D721Med (cell line): Measurements from ENCODE around the gene GPR107.

Source experiments
- DNase-seq: peaks from one replicate; pipeline ENCODE4 v3.0.0; 2011; ENCODE audit warnings: low spot score; ENCODE audit not compliant: insufficient read length
- FAIRE-seq: peaks from 2 replicates; lab custom pipeline; 2011; peaks lifted over from hg19 to GRCh38; lab: Jason Lieb, UNC
- TF ChIP-seq, protein P1 (sequence below): IDR thresholded peaks from 2 replicates; pipeline ENCODE4 v1.5.1; 2012; ENCODE audit warnings: mild to moderate bottlenecking, control low read depth; ENCODE audit not compliant: insufficient read depth; ENCODE audit errors: missing control alignments

Gene GPR107

DNA sequence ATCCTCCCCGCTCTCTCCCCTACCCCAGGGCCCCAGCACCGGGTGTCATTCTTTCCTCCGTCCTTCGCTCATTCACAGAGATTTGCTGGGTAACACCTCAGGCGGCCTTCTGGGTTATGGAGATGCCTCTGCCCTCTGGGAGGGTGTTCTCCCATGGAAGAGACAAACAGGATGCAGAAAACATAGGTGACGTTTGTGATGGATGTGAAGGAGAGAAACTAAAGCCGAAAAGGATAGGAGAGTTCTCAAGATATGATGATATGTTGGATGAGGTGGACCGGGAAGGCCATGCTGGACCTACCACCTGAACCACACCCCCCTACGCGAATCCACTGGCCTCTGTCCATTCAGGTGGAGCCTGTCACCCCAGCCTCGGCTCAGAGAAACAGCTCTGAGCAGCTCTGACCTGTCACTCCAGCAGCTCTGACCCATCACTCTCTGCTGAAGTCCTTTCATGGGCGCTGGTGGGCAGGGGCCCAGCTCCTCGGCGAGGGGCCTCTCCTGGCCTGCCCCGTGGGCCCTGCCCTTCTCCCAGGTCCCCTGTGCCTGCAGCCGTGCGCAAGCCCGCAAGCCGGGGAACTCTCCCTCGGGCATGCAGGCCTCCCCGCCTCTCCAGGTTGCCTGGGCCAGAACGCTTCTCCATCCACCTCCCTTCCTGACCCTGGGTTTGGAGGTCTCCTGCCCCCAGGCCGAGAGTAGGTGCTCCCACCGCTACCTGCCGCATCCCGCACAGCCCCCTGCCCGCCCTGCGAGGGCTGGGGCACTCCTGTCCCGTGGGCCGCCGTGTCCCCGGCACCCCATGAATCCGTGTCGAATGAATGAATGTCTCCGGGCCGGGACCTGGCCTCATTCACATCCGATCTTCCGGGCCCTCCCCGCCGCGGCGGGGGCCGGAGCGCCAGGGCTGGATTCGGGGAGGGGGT, 117.8 kb downstream of the GPR107 start:
- TF ChIP-seq, protein P1, sequence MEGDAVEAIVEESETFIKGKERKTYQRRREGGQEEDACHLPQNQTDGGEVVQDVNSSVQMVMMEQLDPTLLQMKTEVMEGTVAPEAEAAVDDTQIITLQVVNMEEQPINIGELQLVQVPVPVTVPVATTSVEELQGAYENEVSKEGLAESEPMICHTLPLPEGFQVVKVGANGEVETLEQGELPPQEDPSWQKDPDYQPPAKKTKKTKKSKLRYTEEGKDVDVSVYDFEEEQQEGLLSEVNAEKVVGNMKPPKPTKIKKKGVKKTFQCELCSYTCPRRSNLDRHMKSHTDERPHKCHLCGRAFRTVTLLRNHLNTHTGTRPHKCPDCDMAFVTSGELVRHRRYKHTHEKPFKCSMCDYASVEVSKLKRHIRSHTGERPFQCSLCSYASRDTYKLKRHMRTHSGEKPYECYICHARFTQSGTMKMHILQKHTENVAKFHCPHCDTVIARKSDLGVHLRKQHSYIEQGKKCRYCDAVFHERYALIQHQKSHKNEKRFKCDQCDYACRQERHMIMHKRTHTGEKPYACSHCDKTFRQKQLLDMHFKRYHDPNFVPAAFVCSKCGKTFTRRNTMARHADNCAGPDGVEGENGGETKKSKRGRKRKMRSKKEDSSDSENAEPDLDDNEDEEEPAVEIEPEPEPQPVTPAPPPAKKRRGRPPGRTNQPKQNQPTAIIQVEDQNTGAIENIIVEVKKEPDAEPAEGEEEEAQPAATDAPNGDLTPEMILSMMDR = no peak
- DNase-seq (no peak), FAIRE-seq (no peak)

DNA sequence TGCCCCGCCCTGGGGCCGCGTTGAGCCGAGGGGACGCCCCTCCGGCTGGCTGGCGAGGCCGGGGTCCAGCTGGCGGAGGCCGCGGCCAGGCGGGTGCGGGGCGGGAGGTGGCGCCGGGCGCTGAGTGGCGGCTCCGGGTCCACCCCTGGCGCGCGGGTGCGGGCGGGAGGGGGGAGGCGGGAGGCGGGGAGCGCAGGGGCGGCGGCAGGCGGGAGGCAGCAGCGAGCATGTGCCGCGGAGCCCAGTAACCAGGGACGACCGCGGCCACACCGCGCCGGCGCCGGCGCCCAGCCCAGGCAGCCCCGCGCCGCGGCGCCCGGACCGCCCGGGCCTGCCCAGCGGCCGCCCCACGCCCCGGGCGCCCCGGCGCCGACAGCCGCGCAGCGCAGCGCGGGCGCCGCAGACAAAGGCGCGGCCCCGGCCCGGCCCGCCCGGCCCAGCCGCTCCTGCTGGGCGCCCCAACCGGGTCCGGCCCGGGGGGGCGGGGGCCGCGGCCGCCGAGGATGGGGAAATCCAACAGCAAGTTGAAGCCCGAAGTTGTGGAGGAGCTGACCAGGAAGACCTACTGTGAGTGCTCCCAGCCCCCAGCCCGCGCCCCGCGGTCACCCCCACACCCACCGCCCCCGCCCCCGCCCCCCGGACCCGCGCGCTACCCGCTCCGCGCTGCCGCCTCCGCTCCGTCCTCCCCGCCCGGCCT, 118.6 kb downstream of the GPR107 start, which contains the start of gene NCS1:
NCS1 (plus strand) TSS at position 244 of the 697 bp plus-strand sequence; CDS start at position 504, 260 bp downstream.
- TF ChIP-seq, protein P1 = no peak
- peak; percentile 95 for DNase-seq
- FAIRE-seq = no peak

DNA sequence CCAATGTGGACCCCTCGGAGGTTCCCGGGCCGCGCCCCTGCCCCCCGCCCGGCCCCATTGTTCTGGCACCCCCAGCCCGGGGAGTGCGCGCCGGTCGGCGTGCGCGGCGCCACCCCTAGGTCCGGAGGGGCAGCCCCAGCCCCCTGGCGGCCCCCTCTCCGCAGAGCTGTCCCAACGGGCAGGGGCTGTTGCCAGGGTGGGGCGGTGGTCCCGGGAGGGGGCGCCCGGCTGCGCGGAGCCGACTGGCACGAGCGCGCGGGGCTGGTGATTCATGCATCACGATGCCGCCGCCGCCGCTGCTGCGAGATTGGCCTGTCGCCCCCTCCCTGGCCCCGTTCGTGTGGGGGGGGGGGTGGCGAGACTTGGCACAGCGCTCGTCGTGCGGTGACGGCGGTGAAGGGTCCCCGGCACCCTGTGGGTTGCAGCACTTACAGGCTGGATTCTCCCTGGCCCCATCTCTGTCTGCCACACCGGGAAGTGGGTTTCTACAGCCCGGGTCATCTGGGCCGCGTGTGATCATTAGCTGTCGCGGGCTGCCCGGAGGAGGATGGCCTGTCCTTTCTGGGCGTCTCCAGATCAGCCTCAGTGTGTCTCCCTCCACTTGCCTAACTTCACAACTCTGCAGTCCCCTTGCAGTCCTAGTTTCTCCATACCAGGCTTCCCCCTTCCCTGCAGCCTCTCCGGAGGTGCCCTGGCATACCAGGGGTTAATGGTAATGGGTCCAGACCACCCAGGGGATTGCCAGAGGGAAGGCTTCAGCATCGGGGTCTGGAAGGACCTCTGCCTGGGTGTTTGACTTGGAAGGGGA, 119.4 kb downstream of the GPR107 start:
- no peak for FAIRE-seq
- TF ChIP-seq, protein P1 = no peak

DNA sequence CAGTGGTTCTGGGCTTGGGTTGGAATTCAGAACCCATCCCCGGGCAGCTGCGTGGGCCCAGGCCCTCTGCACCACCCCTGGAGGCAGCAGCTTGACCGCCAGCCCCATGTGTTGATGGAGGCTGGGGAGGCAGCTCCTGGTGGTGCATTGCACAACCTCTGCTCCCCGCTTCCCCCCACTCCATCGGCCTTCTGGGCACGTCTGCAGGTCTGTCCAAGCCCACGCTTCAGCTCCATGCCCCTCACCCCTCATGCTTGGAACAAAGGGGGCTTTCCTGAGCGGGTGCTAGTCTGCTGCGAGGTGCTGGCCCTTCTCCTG, 119.9 kb downstream of the GPR107 start:
- FAIRE-seq (no peak), DNase-seq (no peak)
- TF ChIP-seq, protein P1 = no peak

More for the DNA sequence above, 119.4 kb downstream of the GPR107 start:
- no peak for DNase-seq

DNA sequence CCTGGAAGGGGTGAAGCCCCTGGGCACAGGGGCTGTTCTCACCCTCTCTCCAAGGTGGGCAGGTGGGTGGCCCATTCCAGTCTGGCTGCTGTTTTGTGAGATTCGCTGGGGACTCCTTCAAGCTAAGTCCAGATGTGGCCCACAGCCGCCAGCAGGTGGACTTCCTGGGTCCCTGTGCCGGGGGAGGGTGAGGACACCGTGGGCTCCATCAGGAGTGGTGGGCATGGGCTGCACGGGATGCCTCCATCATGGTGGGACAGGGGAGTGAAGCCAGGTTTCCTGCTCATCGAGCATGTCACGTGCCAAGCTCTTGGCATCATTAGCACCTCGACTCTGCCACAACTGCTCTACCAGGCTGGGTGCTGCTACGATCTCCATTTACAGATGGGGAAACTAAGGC, 120.3 kb downstream of the GPR107 start:
- DNase-seq (no peak), FAIRE-seq (no peak)
- TF ChIP-seq, protein P1 = no peak

DNA sequence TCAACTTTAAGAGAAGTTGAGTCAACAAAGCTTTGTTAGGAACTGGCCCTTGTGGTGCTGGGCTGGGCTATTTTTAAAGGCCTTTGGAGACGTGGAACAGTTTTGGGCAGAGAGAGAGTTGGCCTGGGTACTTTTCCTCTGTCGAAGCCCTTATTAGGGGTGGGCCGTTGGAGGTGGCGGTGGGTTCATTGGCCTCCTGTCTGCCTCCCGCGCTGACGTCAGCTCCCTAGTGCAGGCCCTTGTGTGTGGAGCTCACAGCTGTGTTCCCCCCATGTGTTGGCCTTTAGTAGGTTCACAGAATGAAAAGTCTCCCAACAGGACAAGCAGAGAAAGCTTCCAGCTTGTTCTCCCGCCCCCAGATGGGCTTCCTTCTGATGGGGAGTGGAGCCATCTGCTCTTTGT, 121.2 kb downstream of the GPR107 start:
- DNase-seq = no peak
- TF ChIP-seq, protein P1 = no peak
- FAIRE-seq = no peak
